Endothelial cell of umbilical vein (primary cell): ENCODE measurements around the gene DAB2. TPM values are rescaled to one million over a fixed set of nuclear protein-coding genes. Genes with fewer than 3 reads are reported as not detected.
A peak's percentile ranks its signal among the peaks of the same experiment; 100 is the strongest.

Source experiments
- BruUV-seq: library from RNA; stranded (reverse); fragments of 400-500 nt; replicated peaks from 2 replicates; lab custom pipeline; 2021; lab: Mats Ljungman, UMichigan
- CTCF ChIA-PET: fragments of 300-600, 350-600 bp; sonication (Branson Sonifier 250); formaldehyde crosslinking; loops from one replicate; lab custom pipeline; 2021; ENCODE audit warnings: antibody characterized with exemption, inconsistent platforms; lab: Charles Lee
- POLR2A ChIA-PET: fragments of 300-600, 350-600 bp; sonication (Branson Sonifier 250); formaldehyde crosslinking; loops from one replicate; lab custom pipeline; 2021; ENCODE audit warnings: antibody characterized with exemption, inconsistent platforms; lab: Charles Lee
- DNase-seq: peaks from one replicate; pipeline ENCODE4 v3.0.0-alpha.2; 2011; ENCODE audit warnings: low read depth, low spot score
- FAIRE-seq: peaks from 2 replicates; lab custom pipeline; 2011; peaks lifted over from hg19 to GRCh38; lab: Jason Lieb, UNC
- H2AFZ ChIP-seq: 2 replicates; pipeline ENCODE4 v1.6.0; 2012; ENCODE audit warnings: low read depth, low read length, control low read depth, inconsistent platforms
- H3K27ac ChIP-seq: 2 replicates; pipeline ENCODE4 v1.5.1; 2011; ENCODE audit warnings: low read depth, mild to moderate bottlenecking, control low read depth, low read length, moderate library complexity; ENCODE audit not compliant: insufficient read depth
- H3K27me3 ChIP-seq, 2 experiments: 2 replicates each; pipeline versions ENCODE4 v1.6.0 to v1.6.1; 2011; ENCODE audit warnings: low read length in 2 of 2, mixed read lengths in 1 of 2; ENCODE audit not compliant: control insufficient read depth in 2 of 2, insufficient read depth in 2 of 2
- H3K36me3 ChIP-seq, 2 experiments: 2 replicates in 1 of 2; 3 replicates in 1 of 2; pipeline ENCODE4 v1.5.1; 2011; ENCODE audit warnings: low read length in 2 of 2, mild to moderate bottlenecking in 1 of 2, moderate library complexity in 1 of 2; ENCODE audit not compliant: control insufficient read depth in 2 of 2, insufficient read depth in 2 of 2; ENCODE audit errors: extremely low read depth in 1 of 2
- H3K4me1 ChIP-seq: 3 replicates; pipeline ENCODE4 v1.5.1; 2011; ENCODE audit warnings: mild to moderate bottlenecking, low read length; ENCODE audit not compliant: control insufficient read depth, insufficient read depth; ENCODE audit errors: extremely low read depth
- H3K4me2 ChIP-seq: 2 replicates; pipeline ENCODE4 v1.6.1; 2011; ENCODE audit warnings: low read length, control low read depth, mixed read lengths; ENCODE audit not compliant: insufficient read depth
- H3K4me3 ChIP-seq, 3 experiments: fragments of 200-600 bp in 1 of 3; sonication (generic), shearing (Covaris generic) in 1 of 3; replicated peaks in 1 of 3; 2 replicates each; pipeline ENCODE4 v1.5.1; 2011 to 2016; ENCODE audit warnings: control low read depth in 3 of 3, low read length in 3 of 3, mild to moderate bottlenecking in 2 of 3, inconsistent platforms in 1 of 3, low read depth in 1 of 3, moderate library complexity in 1 of 3; ENCODE audit not compliant: insufficient read depth in 1 of 3
- H3K79me2 ChIP-seq: 2 replicates; pipeline ENCODE4 v1.6.0; 2012; ENCODE audit warnings: low read length, inconsistent platforms; ENCODE audit not compliant: control insufficient read depth, insufficient read depth
- H3K9ac ChIP-seq: replicated peaks from 2 replicates; pipeline ENCODE3; 2011; ENCODE audit warnings: low read length, control low read depth; ENCODE audit not compliant: insufficient read depth; ENCODE audit errors: extremely low read depth
- H3K9me1 ChIP-seq: replicated peaks from 3 replicates; pipeline ENCODE4 v1.6.0; 2011; ENCODE audit warnings: mild to moderate bottlenecking, low read length; ENCODE audit not compliant: control insufficient read depth, insufficient read depth; ENCODE audit errors: extremely low read depth
- H3K9me3 ChIP-seq: replicated peaks from 2 replicates; pipeline ENCODE4 v1.5.1; 2012; ENCODE audit warnings: low read length, inconsistent platforms; ENCODE audit not compliant: control insufficient read depth, insufficient read depth
- H4K20me1 ChIP-seq: replicated peaks from 2 replicates; pipeline ENCODE3; 2011; ENCODE audit warnings: mild to moderate bottlenecking, low read length; ENCODE audit not compliant: control insufficient read depth, insufficient read depth; ENCODE audit errors: extremely low read depth
- CTCF ChIP-seq, 2 donors: IDR thresholded peaks; 1 replicate in 1 of 2; 2 replicates in 1 of 2; pipeline ENCODE4 v1.5.1; 2011; ENCODE audit warnings: low read length in 2 of 2, mild to moderate bottlenecking in 2 of 2, moderate library complexity in 2 of 2, control low read depth in 1 of 2, inconsistent platforms in 1 of 2, low read depth in 1 of 2; ENCODE audit not compliant: insufficient read depth in 1 of 2; ENCODE audit errors: extremely low read depth in 1 of 2
- EZH2 ChIP-seq: IDR thresholded peaks from 2 replicates; pipeline ENCODE4 v1.6.1; 2012; ENCODE audit warnings: borderline replicate concordance, low read depth, mild to moderate bottlenecking, moderate library complexity, low read length, inconsistent platforms; ENCODE audit not compliant: severe bottlenecking
- FOS ChIP-seq: IDR thresholded peaks from 2 replicates; pipeline ENCODE4 v1.6.1; 2011; ENCODE audit warnings: mild to moderate bottlenecking, low read length, moderate library complexity, borderline replicate concordance; ENCODE audit not compliant: insufficient read depth
- GATA2 ChIP-seq: IDR thresholded peaks from 2 replicates; pipeline ENCODE4 v1.7.0; 2011; ENCODE audit warnings: low read depth, mild to moderate bottlenecking, moderate library complexity, mixed read lengths, low read length; ENCODE audit not compliant: insufficient read length, insufficient read depth
- JUN ChIP-seq: IDR thresholded peaks from 2 replicates; pipeline ENCODE4 v1.6.1; 2011; ENCODE audit warnings: borderline replicate concordance, low read depth; ENCODE audit not compliant: insufficient read length, insufficient read depth
- MAX ChIP-seq: IDR thresholded peaks from 2 replicates; pipeline ENCODE4 v1.6.1; 2011; ENCODE audit not compliant: insufficient read depth, insufficient read length
- MYC ChIP-seq: IDR thresholded peaks from one replicate; pipeline ENCODE4 v1.6.1; 2011; ENCODE audit warnings: mild to moderate bottlenecking, low read depth, low read length
- POLR2A ChIP-seq: IDR thresholded peaks from 2 replicates; pipeline ENCODE4 v1.6.1; 2012; ENCODE audit warnings: low read depth, mild to moderate bottlenecking, control low read depth, low read length
- POLR2AphosphoS5 ChIP-seq: IDR thresholded peaks from 2 replicates; pipeline ENCODE4 v1.6.1; 2012; ENCODE audit warnings: low read depth, mild to moderate bottlenecking, control low read depth, low read length, moderate library complexity; ENCODE audit not compliant: insufficient read depth
- dilution Hi-C: fragments of 300-500 bp; cut with MboI; formaldehyde crosslinking; loops from one replicate; pipeline ENCODE4 v1.15.0; 2019; ENCODE audit warnings: low sequenced_read_pairs; ENCODE audit not compliant: extremely low pct_ligation_motif_present
- intact Hi-C: fragments of 100-400 bp; cut with micrococcal nuclease; formaldehyde crosslinking; loops from one replicate; pipeline ENCODE4 v1.10.0; 2022
- polyA plus RNA-seq, 4 experiments: library from polyadenylated mRNA; depleted of rRNA in 3 of 4; stranded (reverse) in 3 of 4; unstranded in 1 of 4; fragments of >200 nt; gene quantifications; 2 replicates each; pipeline versions ENCODE4 v1.2.1 to v1.2.3, GENCODE V29; 2011 to 2012; ENCODE audit warnings: missing spikeins in 1 of 4
- total RNA-seq: library from RNA; stranded (reverse); gene quantifications from 2 replicates; pipeline ENCODE4 v1.2.3, GENCODE V29; 2021

The DAB2 gene
- total and polyA plus RNA-seq, 2 donors (not counting 3 experiments of a cell fraction or from before 2014, with no cell fraction given), result 168 to 283 TPM

DNA sequence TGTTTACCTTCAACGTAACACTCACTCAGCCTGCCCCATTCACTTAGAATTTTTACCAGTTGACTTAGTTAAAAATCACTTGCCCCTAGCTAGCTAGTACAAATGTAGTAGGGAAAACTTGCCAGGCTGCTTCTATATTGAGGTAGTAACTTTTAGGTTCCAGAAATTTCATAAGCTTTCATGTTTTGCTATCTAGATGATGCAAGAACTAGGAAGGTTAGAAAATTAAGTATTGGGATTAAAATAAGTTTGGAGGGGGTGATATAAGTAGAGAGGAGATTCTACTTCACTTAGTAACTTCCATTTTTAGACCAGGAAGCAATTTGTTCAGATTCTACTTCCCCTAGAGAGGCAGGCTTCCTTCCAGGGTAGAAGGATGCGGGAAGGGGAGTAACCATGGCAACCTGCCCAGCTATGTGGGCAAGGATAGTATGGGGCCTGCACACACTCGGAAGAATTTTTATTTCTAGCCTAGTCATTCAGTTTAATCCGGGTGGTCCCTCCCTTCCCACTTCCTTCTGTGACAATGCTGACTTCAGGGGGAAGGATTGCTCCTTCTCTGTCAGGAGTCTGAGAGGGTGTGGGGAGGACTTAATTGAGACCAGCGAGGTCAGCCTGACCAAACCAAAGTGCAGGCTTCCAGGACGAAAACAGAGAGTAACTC, 4.2 kb downstream of the DAB2 start:
- ChIA-PET POLR2A (interaction anchor here (1.3 kb wide), 1 partner anchor 122 kb away, joined by 5 read pairs; no protein-coding TSS in a partner anchor), CTCF (interaction anchor here (0.8 to 8.4 kb wide), 6 partner anchors 21 to 127 kb away, joined by 3 to 210 read pairs (median 3); no protein-coding TSS in a partner anchor)
- H3K9me3 ChIP-seq, result no peaks in the 10 kb centered on the region
- H3K27ac ChIP-seq, result peak overlapping the region; percentile 23
- no TSS peak for BruUV-seq
- H3K4me2 ChIP-seq, result peak overlapping the region; percentile 65
- dilution Hi-C loops, result loop anchor here (25.0 kb wide), 1 partner anchor 117 kb away; no protein-coding TSS in a partner anchor
- peaks cover 91% of the 10 kb centered on the region for H3K79me2 ChIP-seq
- no peaks in the 10 kb centered on the region for H3K27me3 ChIP-seq
- peak overlapping the region in 2 of 3 experiments; percentile 8 to 25 for H3K4me3 ChIP-seq
- peak; percentile 62 for DNase-seq
- TF ChIP-seq MYC (no peak), FOS (no peak), POLR2AphosphoS5 (no peak), EZH2 (no peak), GATA2 (no peak)
- H4K20me1 ChIP-seq, result peaks cover 12% of the 10 kb centered on the region
- peak; percentile 63 for FAIRE-seq
- peaks cover 3 to 11% of the 10 kb centered on the region in 2 experiments for H3K36me3 ChIP-seq
- H3K9me1 ChIP-seq, result no peaks in the 10 kb centered on the region
- H3K9ac ChIP-seq, result peak overlapping the region; percentile 12
- no peak overlapping the region for H2AFZ ChIP-seq
- H3K4me1 ChIP-seq, result peaks cover 41% of the 10 kb centered on the region
- intact Hi-C loops, result loop anchor here (1.0 to 10.0 kb wide), 2 partner anchors 9 to 346 kb away; partner anchors contain the start of gene RICTOR

- ChIA-PET POLR2A (interaction anchor here (1.3 kb wide), 1 partner anchor 123 kb away, joined by 5 read pairs; no protein-coding TSS in a partner anchor), CTCF (interaction anchor here (0.7 to 8.4 kb wide), 4 partner anchors 20 to 128 kb away, joined by 3 to 210 read pairs (median 4); no protein-coding TSS in a partner anchor)
- no TSS peak for BruUV-seq
- Histone ChIP-seq H3K36me3 (peaks cover 3 to 11% of the 10 kb centered on the region in 2 experiments), H3K9me1 (no peaks in the 10 kb centered on the region), H4K20me1 (peaks cover 15% of the 10 kb centered on the region), H3K4me1 (peaks cover 39% of the 10 kb centered on the region), H3K4me2 (peak overlapping the region; percentile 28), H2AFZ (no peak overlapping the region), H3K27me3 (no peaks in the 10 kb centered on the region), H3K79me2 (peaks cover 99% of the 10 kb centered on the region), H3K27ac (no peak overlapping the region), H3K9ac (no peak overlapping the region), H3K9me3 (no peaks in the 10 kb centered on the region), H3K4me3 (no peak overlapping the region)
- FAIRE-seq, result no peak
- dilution Hi-C loops, result loop anchor here (25.0 kb wide), 1 partner anchor 118 kb away; no protein-coding TSS in a partner anchor
- intact Hi-C loops, result loop anchor here (1.0 to 10.0 kb wide), 2 partner anchors 8 to 345 kb away; partner anchors contain the start of gene RICTOR
- DNase-seq, result no peak
- no peak for TF ChIP-seq MAX
- TF ChIP-seq JUN, result no peak
- no peak for TF ChIP-seq POLR2AphosphoS5
- TF ChIP-seq FOS, result no peak
- no peak for TF ChIP-seq POLR2A
- TF ChIP-seq CTCF (IDR thresholded peaks at IDR 0.05; ENCODE audit: extremely low read depth in 1 of 2, insufficient read depth in 1 of 2, low read depth in 1 of 2, low read length in 2 of 2), result no peak
- no peak for TF ChIP-seq MYC
- TF ChIP-seq EZH2, result no peak
- no peak for TF ChIP-seq GATA2
These were observed 5.0 kb downstream of the DAB2 start for GRCh38 chr5:39419796-39420195.
